Common myeloid progenitor, CD34-positive (primary cell): ENCODE data around the gene ZNF680.
A peak's percentile ranks its signal among the peaks of the same experiment; 100 is the strongest.
"Not testable (repeated sequence)": the region's sequence is repeated elsewhere in the genome, so short reads cannot be mapped to it uniquely, and the experiment has no call there.

Experiments
- CTCF ChIA-PET: fragments of 350-600 bp; sonication (Branson Sonifier 250); formaldehyde crosslinking; loops from one replicate; lab custom pipeline; 2021; ENCODE audit warnings: antibody characterized with exemption; lab: Charles Lee
- POLR2A ChIA-PET: fragments of 350-600 bp; sonication (Branson Sonifier 250); formaldehyde crosslinking; loops from one replicate; lab custom pipeline; 2021; ENCODE audit warnings: antibody characterized with exemption; lab: Charles Lee
- DNase-seq, 3 donors: peaks; one replicate each; pipeline versions ENCODE4 v3.0.0 to v3.0.0-alpha.2; 2013
- H3K27ac ChIP-seq, 2 experiments: 1 replicate in 1 of 2; 2 replicates in 1 of 2; pipeline ENCODE4 v1.7.0; 2013; ENCODE audit warnings: inconsistent platforms in 2 of 2, low read length in 2 of 2, mild to moderate bottlenecking in 2 of 2, low read depth in 1 of 2, moderate library complexity in 1 of 2; ENCODE audit not compliant: severe bottlenecking in 2 of 2, insufficient read depth in 1 of 2, poor library complexity in 1 of 2
- H3K27me3 ChIP-seq, 5 experiments: replicated peaks in 2 of 5; 1 replicate in 3 of 5; 2 replicates in 2 of 5; pipeline versions ENCODE4 v1.6.1 to v1.7.0; 2013; ENCODE audit warnings: low read length in 4 of 5, mild to moderate bottlenecking in 2 of 5, moderate library complexity in 2 of 5, inconsistent platforms in 1 of 5; ENCODE audit not compliant: insufficient read depth in 5 of 5, control insufficient read depth in 4 of 5
- H3K36me3 ChIP-seq, 4 experiments: 1 replicate in 2 of 4; 2 replicates in 2 of 4; pipeline versions ENCODE4 v1.6.1 to v1.7.0; 2013; ENCODE audit warnings: low read length in 3 of 4, control low read depth in 1 of 4, mild to moderate bottlenecking in 1 of 4; ENCODE audit not compliant: control insufficient read depth in 4 of 4, insufficient read depth in 4 of 4
- H3K4me1 ChIP-seq, 4 experiments: 1 replicate in 3 of 4; 2 replicates in 1 of 4; pipeline versions ENCODE4 v1.6.1 to v1.7.1; 2013; ENCODE audit warnings: low read length in 3 of 4, mild to moderate bottlenecking in 3 of 4, control low read depth in 1 of 4, inconsistent platforms in 1 of 4, moderate library complexity in 1 of 4; ENCODE audit not compliant: control insufficient read depth in 4 of 4, insufficient read depth in 4 of 4; ENCODE audit errors: control extremely low read depth in 1 of 4
- H3K4me3 ChIP-seq, 7 experiments: 1 replicate in 4 of 7; 2 replicates in 3 of 7; pipeline versions ENCODE4 v1.5.1 to v1.7.0; 2013; ENCODE audit warnings: mild to moderate bottlenecking in 7 of 7, low read length in 6 of 7, moderate library complexity in 6 of 7, inconsistent platforms in 2 of 7, low read depth in 2 of 7, control low read depth in 1 of 7; ENCODE audit not compliant: insufficient read depth in 4 of 7, control insufficient read depth in 1 of 7; ENCODE audit errors: extremely low read depth in 1 of 7
- H3K9me3 ChIP-seq, 5 experiments: 1 replicate in 4 of 5; 2 replicates in 1 of 5; pipeline versions ENCODE4 v1.6.1 to v1.7.1; 2013; ENCODE audit warnings: low read length in 4 of 5, mild to moderate bottlenecking in 2 of 5, inconsistent platforms in 1 of 5, low read depth in 1 of 5, moderate library complexity in 1 of 5; ENCODE audit not compliant: control insufficient read depth in 4 of 5, insufficient read depth in 2 of 5; ENCODE audit errors: control extremely low read depth in 1 of 5
- WGBS: methylation state at CpG from one replicate; pipeline ENCODE4 v1.1.5; 2013; ENCODE audit not compliant: insufficient coverage; 5-methylcytosine and 5-hydroxymethylcytosine counted together

Gene ZNF680

GRCh38 chr7:64570284-64570605 is 7.4 kb upstream of the ZNF680 start:
- 0% methylated on average over 1 of the region's 30 CpGs for WGBS
- Histone ChIP-seq H3K9me3 (peaks cover 0 to 11% (median 0%) of the 10 kb centered on the region in 5 experiments), H3K27me3 (peaks cover 6 to 47% (median 12%) of the 10 kb centered on the region in 5 experiments), H3K4me3 (peak overlapping the region in 6 of 7 experiments; percentile 11 to 74 (median 52)), H3K4me1 (peaks cover 0 to 15% (median 12%) of the 10 kb centered on the region in 4 experiments)
- CTCF ChIA-PET, H3K36me3 ChIP-seq, H3K27ac ChIP-seq, POLR2A ChIA-PET, DNase-seq: not testable (repeated sequence)

DNA sequence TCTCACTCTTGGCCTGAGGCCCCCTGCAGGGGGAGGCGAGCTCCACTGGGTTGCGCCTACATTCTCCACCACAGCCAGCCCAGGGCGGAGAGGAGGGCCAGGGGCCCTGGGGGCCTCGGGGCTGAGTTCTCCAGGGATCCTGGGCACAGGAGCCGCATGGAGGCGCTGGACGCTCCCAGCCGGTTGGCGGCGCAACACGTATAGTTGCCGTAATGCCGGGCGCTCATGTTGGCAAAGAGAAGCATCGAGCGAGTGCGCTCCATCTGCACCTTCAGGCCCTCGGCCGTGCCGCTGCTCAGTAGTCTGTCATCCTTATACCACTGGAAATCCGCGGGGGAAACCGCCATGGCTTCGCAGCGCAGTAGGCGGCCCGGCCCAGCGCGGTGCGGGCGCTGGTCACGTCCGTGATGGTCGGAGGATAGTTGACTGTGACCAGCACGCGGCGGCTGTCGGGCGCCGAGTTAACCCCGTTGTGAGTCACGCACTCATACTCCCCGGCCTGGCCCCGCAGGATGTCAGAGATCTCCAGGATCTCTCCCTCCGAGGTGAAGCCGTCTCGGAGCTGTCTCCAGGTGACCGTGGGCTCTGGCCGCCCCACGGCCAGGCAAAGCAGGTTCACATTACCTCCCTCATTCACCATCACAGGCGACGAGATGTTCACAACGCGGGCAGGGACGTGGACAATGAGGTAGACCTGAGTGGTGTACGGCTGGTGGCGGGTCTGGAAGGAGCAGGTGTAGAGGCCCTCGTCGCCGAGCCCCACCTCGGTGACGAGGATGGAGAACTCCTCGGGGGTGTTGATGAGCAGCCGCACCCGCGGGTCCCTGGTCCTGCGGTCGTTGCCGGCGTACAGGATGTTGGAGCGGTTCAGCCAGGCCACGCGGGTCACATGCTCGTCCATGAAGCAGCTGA is 6.8 kb upstream of the ZNF680 start:
- H3K9me3 ChIP-seq, H3K36me3 ChIP-seq, POLR2A ChIA-PET, CTCF ChIA-PET, H3K27ac ChIP-seq: not testable (repeated sequence)
- peak overlapping the region in 6 of 7 experiments; percentile 11 to 74 (median 52) for H3K4me3 ChIP-seq
- H3K4me1 ChIP-seq: peaks cover 0 to 13% (median 11%) of the 10 kb centered on the region in 4 experiments
- 1% methylated on average over 55 of the region's 74 CpGs for WGBS
- peak; percentile 49 to 78 (median 66) for DNase-seq
- H3K27me3 ChIP-seq: peaks cover 3 to 43% (median 12%) of the 10 kb centered on the region in 5 experiments

- H3K27me3 ChIP-seq: no peaks in the 10 kb centered on the region
- DNase-seq: peak in 2 of 3 donors; percentile 47 to 60
- 0% methylated on average over 1 of the region's 4 CpGs for WGBS
- peaks cover 4 to 7% (median 4%) of the 10 kb centered on the region in 4 experiments for H3K4me1 ChIP-seq
- peaks cover 0 to 17% (median 10%) of the 10 kb centered on the region in 5 experiments for H3K9me3 ChIP-seq
- H3K27ac ChIP-seq: peak overlapping the region; percentile 64 to 84
- H3K4me3 ChIP-seq: peak overlapping the region; percentile 80 to 98 (median 93)
- H3K36me3 ChIP-seq: peaks cover 0 to 31% (median 11%) of the 10 kb centered on the region in 4 experiments
- ChIA-PET POLR2A (no interaction called here), CTCF (interaction anchor here (0.6 to 1.8 kb wide), 3 partner anchors 12 to 255 kb away, joined by 3 to 6 read pairs (median 4); no protein-coding TSS in a partner anchor)
Measured at GRCh38 chr7:64562256-64562625, 630 bp downstream of the ZNF680 start.

GRCh38 chr7:64559206-64559605 is 3.7 kb downstream of the ZNF680 start:
- H3K36me3 ChIP-seq: peaks cover 0 to 36% (median 12%) of the 10 kb centered on the region in 4 experiments
- peaks cover 4 to 7% (median 4%) of the 10 kb centered on the region in 4 experiments for H3K4me1 ChIP-seq
- WGBS: 69% methylated on average over 2 of the region's 5 CpGs
- H3K4me3 ChIP-seq: no peak overlapping the region
- no peak overlapping the region for H3K27ac ChIP-seq
- no peak for DNase-seq
- POLR2A ChIA-PET: no interaction called here
- CTCF ChIA-PET: interaction anchor here (1.0 kb wide), 1 partner anchor 116 kb away, joined by 3 read pairs; no protein-coding TSS in a partner anchor
- no peaks in the 10 kb centered on the region for H3K27me3 ChIP-seq
- peaks cover 0 to 28% (median 19%) of the 10 kb centered on the region in 5 experiments for H3K9me3 ChIP-seq

- Histone ChIP-seq H3K9me3 (peaks cover 0 to 28% (median 19%) of the 10 kb centered on the region in 5 experiments), H3K27ac (no peak overlapping the region), H3K4me3 (no peak overlapping the region), H3K27me3 (no peaks in the 10 kb centered on the region), H3K4me1 (peaks cover 4 to 7% (median 4%) of the 10 kb centered on the region in 4 experiments), H3K36me3 (peaks cover 0 to 36% (median 12%) of the 10 kb centered on the region in 4 experiments)
- DNase-seq: no peak
- 93% methylated on average over 3 of the region's 4 CpGs for WGBS
- ChIA-PET CTCF (interaction anchor here (1.0 kb wide), 1 partner anchor 116 kb away, joined by 3 read pairs; no protein-coding TSS in a partner anchor), POLR2A (no interaction called here)
Measured at GRCh38 chr7:64558781-64559180, 4.1 kb downstream of the ZNF680 start.

DNA sequence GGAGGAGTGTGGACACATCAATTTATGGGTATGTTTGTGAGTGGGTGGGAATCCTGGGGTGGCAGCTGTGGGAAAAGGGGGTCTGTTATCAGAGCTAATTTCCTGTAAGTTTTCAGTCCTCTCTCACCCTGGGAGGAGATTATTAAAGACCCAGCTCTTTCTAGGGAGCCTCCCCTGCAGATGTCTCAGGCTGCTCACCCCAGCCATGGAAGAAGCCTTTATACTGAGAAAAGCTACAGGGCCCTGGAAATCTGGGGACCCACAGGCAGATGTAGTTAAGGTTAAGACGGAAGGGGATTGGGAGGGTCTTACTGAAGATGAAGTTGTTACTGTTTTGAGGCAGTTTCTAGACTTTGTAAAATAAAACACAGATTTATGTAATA is 4.6 kb downstream of the ZNF680 start:
- no peak for DNase-seq
- CTCF ChIA-PET: no interaction called here
- Histone ChIP-seq H3K4me1 (peaks cover 0 to 5% (median 4%) of the 10 kb centered on the region in 4 experiments), H3K36me3 (peaks cover 0 to 40% (median 14%) of the 10 kb centered on the region in 4 experiments), H3K4me3 (no peak overlapping the region), H3K27me3 (no peaks in the 10 kb centered on the region), H3K27ac (no peak overlapping the region), H3K9me3 (peaks cover 0 to 32% (median 21%) of the 10 kb centered on the region in 5 experiments)
- no CpG with 5 or more reads among the region's 1 CpG for WGBS
- POLR2A ChIA-PET: no interaction called here
